NOMO-1 treated with DMSO at 0.1 percent for 48 hours (cell line): ENCODE measurements around the gene GJB6.
"Not testable (repeated sequence)": the region's sequence is repeated elsewhere in the genome, so short reads cannot be mapped to it uniquely, and the experiment has no call there.

Experiments used
- DNase-seq: peaks from one replicate; lab custom pipeline; 2025; ENCODE audit not compliant: unreplicated experiment; lab: John Stamatoyannopoulos, UW

GJB6 gene

DNA sequence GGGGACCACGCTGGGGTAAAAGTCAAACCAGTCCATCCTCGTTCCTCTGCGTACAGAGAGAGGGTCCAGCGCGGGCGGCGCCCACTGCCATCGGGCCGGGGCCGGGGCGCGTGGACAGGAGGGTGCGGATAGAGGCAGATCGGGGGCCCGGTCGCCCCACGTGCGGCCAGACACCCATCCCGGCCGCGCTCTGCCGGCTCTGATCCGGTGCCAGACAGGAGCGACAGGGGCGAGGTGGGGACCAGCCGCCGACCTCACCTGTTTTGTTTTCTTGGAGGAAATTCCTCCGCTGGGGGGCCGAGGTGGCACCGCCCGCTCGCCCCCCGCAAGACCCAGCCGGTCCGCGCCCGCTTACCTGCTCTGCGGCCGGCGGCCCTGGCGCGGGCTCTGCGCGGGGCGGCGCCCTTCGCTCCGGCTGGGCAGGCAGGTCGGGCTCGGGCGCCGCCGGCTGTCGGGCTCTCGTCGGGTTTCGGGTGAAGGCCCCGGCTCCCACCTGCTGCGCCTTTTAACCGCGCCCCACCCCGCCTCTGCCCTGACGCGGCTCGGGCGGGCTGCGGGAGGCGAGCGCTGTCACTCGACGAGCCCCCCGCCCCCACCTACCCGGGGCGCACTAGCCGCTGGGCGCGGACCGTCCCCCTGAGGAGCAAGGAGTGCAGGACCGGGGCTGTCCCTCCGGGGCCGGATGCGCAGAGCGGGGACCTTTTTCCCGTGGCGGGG is at the start of gene GJB6:
GJB6 (minus strand) TSS at position 481 of the 717 bp plus-strand sequence. CDS start 8,839 bp downstream, outside the sequence.
- DNase-seq, result no peak

DNA sequence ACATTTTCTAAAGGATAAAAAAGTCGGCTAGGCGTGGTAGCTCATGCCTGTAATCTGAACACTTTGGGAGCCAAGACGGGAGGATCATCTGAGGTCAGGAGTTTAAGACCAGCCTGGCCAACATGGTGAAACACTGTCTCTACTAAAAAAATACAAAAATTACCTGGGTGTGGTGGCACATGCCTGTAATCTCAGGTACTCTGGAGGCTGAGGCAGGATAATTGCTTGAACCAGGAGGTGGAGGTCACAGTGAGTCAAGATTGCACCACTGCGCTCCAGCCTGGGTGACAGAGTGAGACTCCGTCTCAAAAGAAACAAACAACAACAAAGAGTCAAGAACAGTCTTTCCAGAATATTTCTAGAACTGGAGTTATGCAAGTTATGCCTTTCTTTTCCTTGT is 44.8 kb upstream of the GJB6 start:
- not testable (repeated sequence) for DNase-seq

GRCh38 chr13:20274466-20274865 is 42.3 kb upstream of the GJB6 start:
- DNase-seq, result no peak

DNA sequence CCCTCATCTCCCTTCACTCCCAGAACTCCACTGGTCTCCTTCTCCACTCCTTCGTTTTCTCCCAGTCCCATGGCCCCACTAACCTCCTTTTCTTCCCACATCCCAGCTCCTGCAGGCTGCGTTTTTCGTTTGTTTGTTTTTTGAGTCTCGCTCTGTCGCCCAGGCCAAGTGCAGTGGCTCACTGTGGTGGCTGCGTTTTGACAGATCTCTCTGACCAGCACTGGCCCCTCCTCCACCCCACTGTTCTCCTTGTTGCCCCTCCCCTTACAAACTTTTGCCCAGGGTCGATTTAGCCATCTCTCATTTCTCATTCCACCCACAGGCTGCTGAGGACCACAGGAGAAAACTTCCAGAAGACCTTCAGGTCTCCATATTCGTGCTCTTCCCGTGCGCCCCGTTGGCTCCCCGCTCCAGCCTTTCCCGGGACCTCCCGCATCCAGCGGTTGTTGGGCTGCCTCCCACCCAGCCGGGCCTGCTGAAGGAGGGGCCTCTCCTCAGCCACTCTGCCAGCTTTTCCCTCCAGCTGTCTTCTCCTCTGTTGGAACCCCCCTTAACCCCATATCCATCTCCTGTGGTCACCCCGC is 40.6 kb upstream of the GJB6 start:
- no peak for DNase-seq

DNA sequence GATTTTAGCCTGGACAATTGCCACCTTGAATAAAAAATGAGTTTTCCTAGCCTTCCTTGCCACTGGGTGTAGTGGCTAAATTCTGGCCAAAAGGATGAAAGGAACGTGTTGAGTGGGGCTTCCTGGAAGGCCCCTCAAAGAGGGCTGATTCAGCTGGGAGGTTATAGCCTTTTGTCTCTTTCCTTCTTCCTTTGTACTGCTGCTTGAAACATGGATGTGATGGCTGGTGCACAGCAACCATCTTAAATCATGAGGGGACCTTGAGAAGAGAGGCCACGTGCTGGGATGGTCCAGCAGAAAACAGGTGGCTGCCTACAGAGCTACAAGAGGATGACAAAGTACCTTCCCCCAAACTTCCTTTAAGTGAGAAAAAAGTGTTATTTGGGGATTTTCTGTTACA is 40.0 kb upstream of the GJB6 start:
- no peak for DNase-seq

GRCh38 chr13:20271441-20271840 is 39.3 kb upstream of the GJB6 start:
- DNase-seq, result no peak

DNA sequence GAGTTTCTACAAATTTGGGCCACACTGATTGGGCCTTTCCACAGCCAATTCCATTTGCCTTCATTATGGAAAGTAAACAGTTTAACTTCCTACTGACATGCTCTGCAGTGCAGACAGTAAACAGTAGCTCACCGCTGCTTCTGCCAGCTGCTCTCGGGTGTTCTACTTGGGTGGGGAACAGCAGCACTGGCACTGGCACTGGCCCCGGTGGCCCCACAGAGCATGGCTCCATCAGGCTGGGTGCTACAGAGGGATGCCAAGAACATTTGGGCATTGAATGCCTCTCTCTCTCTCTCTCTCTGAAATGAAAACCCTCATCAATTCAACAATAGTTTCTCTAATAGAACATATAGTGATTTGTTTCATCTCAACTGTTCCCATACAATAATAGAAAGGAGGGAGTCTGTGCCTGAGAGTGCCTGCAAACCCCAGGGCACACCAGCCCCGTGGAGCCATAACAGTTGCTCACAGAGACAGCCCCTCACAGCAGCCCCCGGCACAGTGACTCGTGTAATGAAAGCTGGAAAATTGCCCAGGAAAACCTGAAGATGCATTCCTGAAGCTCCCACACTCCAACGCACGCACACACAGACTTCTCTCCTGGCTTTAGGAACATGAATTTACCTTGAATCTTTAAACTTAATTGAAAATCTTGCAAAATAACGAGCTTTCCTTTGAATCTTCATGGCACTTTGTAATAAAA is 38.2 kb upstream of the GJB6 start:
- DNase-seq, result no peak

- DNase-seq, result peak; percentile 21
Measured at GRCh38 chr13:20264271-20265018, 32.3 kb upstream of the GJB6 start.

DNA sequence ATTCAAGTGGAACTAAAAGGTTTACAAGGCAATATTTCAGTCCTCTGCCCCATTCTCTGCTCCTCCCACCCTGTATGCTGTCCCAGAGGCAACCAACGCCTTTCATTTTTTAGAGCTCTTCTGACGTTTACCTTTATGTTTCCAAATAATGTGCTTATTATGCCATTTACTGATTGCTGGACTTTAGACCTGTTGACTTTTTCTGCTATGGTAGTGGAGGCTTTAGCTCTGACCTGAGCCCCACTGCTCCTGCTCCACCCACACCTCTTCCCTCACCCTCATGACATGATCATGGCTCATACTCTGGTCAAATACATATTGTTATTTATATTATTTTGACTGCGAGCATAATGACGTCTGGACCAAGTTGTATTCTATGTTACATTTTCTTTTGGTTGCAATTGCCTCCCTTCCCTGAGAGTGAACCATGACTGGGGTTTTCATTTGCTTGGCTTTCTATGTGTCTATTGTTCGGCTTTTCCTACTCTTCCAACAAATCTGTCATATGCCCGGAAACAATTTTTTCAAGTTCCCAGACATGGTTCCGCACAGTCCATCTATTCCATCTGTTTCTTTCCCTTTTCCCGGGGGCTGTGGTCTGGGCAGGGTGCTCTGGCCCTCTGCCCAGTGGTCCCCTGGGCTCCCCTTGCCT is 31.4 kb upstream of the GJB6 start:
- no peak for DNase-seq

GRCh38 chr13:20258963-20259288 is 26.8 kb upstream of the GJB6 start:
- DNase-seq, result no peak

- no peak for DNase-seq
Measured at GRCh38 chr13:20258208-20258962, 26.3 kb upstream of the GJB6 start.

- DNase-seq, result peak; percentile 64
Measured at GRCh38 chr13:20254076-20254475, 22.0 kb upstream of the GJB6 start.

GRCh38 chr13:20249913-20250312 is 17.8 kb upstream of the GJB6 start:
- no peak for DNase-seq

- DNase-seq, result no peak
Measured at GRCh38 chr13:20247963-20248362, 15.8 kb upstream of the GJB6 start.

DNA sequence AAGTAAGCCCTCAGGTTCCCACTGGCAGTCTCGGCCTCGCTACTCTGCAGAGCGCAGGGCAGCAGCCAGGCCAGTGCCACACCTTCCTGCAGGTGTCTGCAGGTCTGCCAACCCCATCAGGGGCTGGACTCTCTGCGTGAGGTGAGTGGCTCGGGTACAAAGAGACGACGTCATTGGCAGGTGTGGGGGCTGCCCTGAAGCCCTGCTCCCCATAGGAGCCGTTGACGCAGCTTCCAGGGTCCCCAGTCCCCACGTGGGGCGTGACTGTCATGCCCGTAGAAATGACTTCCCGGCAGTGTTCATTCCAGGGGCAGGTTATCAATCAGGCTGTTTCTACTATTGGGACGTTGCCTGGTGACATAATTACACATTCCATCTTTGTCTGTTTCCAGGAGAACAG is 15.3 kb upstream of the GJB6 start:
- DNase-seq, result no peak

- no peak for DNase-seq
Measured at GRCh38 chr13:20241593-20241992, 9.5 kb upstream of the GJB6 start.

- no peak for DNase-seq
Measured at GRCh38 chr13:20239748-20240147, 7.6 kb upstream of the GJB6 start.

GRCh38 chr13:20232556-20233277 is 598 bp upstream of the GJB6 start:
- no peak for DNase-seq

GRCh38 chr13:20230913-20231838 is 943 bp downstream of the GJB6 start:
- DNase-seq, result peak; percentile 59
